Activated gamma-delta T cell treated with Interleukin-2 at 50 U/mL for 16 hours (primary cell): ENCODE measurements around the gene CPEB4.

Experiments
- DNase-seq: peaks from one replicate; pipeline ENCODE4 v3.0.0-alpha.2; 2020

The CPEB4 gene

GRCh38 chr5:173953528-173954090 is 65.5 kb downstream of the CPEB4 start:
- no peak for DNase-seq

DNA sequence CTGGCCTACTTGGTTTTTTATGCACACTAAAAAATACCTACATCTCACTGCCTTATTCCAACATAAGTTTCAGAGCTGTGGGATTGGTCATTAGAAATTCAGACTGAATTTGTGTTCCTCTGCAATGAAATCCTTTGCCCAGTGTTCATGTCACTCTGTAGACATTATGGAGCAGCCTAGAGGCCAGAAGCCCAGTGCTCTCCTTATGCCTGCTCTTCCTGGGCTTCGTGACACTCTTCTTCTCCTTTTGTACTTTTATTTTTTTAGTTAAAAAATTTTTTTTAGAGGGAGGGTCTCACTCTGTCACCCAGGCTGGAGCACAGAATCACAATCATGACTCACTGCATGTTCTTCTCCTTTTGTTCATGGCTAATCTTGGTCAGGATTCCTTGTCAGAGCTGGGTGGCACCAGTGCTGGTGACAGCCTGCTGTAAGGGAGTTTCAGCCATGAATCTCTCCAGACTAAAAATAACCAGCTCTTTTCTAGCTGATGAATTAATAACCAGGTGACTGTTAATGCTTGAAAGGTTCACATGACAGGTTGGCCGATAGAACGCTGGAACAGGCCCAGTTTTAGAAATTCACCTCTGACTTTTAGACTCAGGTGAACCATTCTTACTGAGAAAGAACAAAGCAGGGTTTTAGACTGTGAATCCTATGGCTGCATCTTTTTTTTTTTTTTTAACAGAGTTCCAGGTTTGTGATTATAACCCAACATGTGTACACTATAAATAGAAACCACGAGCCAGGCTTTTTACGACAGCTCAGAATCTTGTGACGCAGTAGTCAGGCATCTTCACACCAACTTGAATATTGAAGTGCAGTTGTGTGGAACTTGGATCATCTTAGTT is 66.7 kb downstream of the CPEB4 start:
- no peak for DNase-seq

DNA sequence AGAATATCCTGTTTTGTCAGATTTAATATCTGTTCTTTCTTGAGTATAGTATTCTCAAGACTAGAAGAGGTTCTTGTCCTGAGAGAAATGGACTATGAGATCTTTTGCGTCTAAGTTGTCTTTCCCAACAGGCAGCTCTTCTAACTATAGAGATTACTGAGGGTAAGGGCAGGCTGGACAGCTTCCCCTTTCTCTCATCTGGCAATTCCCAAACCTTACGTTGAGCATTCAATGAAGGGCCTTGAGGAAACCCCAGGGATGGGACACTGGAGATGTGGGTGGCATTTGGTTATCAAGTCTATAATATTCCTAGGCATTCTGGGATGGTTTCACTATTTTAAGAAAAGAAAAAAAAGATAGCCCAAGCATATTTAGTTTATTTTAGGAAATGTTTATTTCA is 72.8 kb downstream of the CPEB4 start:
- DNase-seq, result no peak

- no peak for DNase-seq
Observed at GRCh38 chr5:173961418-173961817, 73.3 kb downstream of the CPEB4 start.

DNA sequence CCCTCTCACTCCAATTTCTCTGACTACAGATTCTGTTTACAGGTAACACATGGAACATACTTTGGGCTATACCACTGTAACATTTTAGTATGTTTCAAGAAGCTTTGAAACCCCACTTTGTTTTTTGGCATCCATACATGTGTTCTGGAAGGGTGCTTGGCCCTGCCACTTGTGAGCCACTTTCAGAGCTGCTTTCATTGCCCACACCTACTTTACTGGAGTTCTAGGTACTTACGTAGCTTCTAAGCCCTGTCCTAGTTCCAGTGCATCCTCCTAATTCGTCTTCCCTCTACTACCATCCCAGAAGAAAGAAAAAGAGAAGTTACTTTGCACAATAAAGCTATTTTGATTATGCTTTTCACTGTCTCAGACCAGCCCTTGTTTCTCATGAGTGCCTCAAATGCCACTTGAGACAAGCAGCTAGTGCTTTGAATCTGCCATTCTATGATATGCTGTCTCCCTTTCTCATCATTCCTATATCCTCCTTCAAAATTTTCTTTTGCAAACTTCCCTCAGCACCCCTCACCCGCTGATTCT is 74.4 kb downstream of the CPEB4 start:
- DNase-seq, result no peak

- DNase-seq, result no peak
Observed at GRCh38 chr5:173963182-173963838, 75.2 kb downstream of the CPEB4 start.

- no peak for DNase-seq
Observed at GRCh38 chr5:173963867-173964441, 75.8 kb downstream of the CPEB4 start.

DNA sequence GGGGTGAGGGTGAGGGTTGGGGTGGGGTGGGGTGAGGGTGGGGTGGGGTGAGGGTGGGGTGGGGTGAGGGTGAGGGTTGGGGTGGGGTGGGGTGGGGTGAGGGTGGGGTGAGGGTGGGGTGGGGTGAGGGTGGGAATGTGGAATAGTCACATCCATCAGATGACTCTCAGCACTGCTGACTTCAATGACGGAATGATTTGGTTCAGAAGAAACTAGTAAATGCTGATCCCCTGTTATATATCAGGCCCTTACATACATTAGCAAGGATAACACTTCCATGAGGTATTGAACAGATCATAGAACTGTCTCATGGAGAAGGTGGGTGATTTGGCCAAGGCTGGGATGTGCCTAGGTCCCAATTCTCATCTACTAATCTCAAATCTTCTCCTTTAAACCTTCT is 76.4 kb downstream of the CPEB4 start:
- DNase-seq, result no peak

DNA sequence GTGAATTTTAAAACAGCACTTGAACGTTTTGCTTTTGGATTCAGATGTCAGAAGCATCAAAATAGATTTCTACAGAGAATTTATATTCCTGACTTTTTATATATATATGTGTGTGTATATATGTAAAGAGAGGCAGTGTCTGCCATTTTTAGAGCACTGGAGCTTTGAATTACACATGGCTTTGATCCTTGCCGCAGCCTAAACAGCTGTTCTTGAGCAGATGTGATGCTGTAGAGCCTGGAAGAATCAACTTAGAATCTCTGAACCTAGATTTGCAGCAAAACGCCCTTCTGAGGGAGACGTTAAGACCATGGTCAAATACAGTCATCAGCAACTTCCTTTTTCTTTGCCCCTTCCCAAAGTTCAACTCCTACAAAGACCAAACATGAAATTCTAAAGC is 79.1 kb downstream of the CPEB4 start:
- no peak for DNase-seq

DNA sequence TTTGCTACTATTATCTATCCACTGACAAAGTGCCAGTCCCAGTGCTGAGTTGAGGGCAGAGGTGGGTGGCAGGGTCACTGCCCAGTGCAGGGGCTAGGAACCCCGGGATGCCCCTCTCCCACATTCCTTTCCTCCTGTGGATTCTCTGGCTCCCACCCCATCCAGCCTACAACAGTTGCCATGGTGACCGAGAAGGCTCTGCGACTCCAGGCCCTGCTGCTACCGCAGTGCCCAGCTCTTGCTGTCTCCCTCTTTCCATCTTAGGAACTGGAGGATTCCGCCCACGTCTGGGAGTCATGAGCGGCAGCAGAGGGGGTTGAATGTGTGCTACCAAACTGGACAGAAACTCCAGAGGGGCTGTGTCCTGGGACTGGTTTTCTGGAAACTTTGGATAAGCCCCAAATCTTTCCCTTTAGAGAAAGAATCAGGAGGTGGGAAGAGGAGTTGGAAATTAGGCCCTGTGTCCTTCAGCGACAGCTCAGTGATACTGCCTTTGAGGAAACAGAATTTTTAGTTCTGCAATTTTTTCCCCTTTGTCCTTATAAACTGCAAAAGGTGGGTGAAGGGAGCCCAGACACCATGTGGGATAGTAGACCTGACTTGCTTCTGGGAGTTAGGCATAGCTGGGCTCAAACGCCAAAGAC is 80.1 kb downstream of the CPEB4 start:
- DNase-seq, result no peak

- no peak for DNase-seq
Observed at GRCh38 chr5:173969167-173970049, 81.3 kb downstream of the CPEB4 start.

DNA sequence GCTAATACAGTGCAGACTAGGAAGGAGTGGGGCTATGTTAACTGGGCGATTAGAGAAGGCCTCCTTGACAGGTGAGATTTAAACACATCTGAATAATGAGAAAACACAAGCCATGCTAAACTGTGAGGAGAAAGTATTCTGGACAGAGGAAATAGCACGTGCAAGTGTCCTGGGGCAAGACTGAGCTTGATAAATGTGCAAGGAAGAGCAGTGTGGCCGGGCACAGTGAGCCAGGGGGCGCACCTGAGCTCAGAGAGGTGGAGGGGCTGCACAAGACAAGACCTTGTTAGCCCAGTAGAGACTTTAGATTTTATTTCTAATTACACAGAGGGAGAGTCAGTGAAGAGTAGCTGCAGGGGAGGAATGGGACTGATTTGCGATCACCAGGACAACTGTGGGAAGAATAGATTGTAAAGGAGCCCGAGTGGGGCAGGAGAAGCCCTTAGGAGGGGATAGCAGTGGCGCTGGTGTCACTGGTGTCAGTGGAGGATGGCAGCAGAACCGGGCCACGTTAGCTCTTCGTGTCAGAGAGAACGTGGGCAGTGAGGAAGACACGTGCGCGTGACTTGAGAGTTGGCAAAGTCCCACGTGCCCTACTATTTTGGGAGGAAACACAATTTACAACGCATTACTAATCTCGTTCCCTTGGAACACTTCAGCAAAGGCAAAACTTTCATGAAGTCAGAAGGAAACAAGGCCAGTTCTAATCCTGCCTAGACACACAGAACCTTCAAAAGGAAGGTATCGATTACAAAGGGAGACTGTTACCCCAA is 82.9 kb downstream of the CPEB4 start:
- no peak for DNase-seq

DNA sequence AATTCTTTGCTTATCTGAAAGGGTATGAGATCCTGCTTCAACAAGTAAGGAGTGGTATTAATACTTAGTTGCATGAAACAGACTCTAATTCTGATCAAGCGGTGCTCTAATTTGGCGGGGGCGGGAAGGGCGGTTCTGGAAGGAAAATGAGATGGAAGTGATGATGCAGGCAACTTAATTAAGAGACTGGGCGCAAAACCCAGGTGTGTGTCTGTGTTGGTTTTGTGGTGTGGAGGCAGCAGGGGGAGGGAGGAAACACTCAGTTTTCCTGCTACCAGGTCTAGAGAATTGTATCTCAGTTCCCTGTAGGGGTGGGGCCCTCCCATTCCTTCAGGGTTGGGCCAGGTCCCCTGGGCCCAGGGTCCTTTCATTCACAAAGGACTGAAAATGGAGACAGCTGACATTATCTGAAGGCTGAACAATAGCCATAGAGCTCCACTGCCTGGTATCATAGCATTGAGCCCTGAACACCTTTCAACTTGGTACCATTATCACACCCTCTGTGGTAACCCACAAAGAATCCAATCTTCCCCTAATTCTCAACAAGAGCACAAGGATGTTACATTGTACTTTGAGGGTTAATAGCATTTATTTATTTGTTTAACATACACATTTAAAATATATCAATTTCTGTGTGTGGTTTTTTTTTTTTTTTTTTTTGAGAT is 83.7 kb downstream of the CPEB4 start:
- DNase-seq, result no peak

- DNase-seq, result no peak
Observed at GRCh38 chr5:173972607-173972924, 84.4 kb downstream of the CPEB4 start.

- DNase-seq, result peak; percentile 73
Observed at GRCh38 chr5:173972925-173973615, 84.9 kb downstream of the CPEB4 start.

DNA sequence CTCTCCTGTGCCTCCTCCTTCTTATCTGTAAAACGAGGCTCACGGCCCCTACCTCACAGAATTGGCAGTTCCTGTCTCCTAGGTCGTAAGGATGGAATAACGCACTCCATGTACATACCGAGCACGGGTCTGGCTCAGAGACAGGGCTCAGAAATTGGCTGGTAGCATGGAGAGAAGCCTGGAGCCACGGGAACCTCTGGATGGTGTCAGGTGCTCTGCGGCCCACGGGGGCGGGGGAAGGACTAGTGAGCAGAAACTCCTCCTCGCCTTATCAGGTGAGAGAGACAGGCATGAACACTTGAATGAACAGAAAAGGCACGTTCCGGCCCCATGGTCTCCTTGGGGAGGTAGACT is 85.4 kb downstream of the CPEB4 start:
- no peak for DNase-seq

- no peak for DNase-seq
Observed at GRCh38 chr5:173974688-173975239, 86.6 kb downstream of the CPEB4 start.

DNA sequence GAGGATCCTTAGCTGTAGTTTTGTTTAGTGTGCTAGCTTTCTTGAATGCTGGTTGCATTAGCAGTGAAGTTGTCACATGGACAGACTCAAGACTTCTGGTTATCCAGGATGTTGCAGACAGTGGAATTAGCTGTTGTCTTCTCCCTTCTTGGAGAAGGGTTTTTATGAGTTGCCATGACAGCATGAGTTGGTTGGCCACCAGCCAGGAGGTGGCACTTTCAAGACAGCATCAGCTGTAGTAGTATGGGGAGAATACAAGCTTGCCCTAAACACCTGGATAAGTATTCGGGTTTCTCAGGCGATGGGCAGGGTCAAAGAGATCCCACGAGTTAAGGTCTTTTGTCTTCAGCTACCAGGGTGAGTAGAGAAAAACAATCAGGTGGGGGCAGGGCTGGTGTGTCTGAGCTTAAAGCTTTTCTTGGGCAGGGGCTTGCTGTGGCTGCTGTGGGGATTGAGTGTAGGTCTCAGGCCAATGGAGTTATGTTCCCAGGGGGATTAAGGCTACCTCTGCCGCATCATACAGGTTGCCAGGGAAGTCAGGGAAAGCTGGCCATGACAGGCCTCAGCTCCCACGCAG is 93.1 kb downstream of the CPEB4 start:
- no peak for DNase-seq

- no peak for DNase-seq
Observed at GRCh38 chr5:173984218-173984617, 96.1 kb downstream of the CPEB4 start.
